Prostate gland (tissue), 2 donors: ENCODE results near the gene BRSK1.

Experiments
- POLR2A ChIP-seq: fragments of 450-650 bp; IDR thresholded peaks from one replicate; pipeline ENCODE4 v1.6.1; 2016; ENCODE audit warnings: antibody characterized with exemption, mild to moderate bottlenecking
- TF ChIP-seq, protein P1 (sequence below), 4 experiments: fragments of 200-600 bp in 2 of 4; fragments of 450-650 bp in 2 of 4; sonication (generic) in 2 of 4; IDR thresholded peaks; 1 replicate in 3 of 4; 2 replicates in 1 of 4; pipeline ENCODE4 v1.5.1; 2016 to 2019; ENCODE audit warnings: antibody characterized with exemption in 4 of 4, mild to moderate bottlenecking in 2 of 4, moderate library complexity in 2 of 4

DNA sequence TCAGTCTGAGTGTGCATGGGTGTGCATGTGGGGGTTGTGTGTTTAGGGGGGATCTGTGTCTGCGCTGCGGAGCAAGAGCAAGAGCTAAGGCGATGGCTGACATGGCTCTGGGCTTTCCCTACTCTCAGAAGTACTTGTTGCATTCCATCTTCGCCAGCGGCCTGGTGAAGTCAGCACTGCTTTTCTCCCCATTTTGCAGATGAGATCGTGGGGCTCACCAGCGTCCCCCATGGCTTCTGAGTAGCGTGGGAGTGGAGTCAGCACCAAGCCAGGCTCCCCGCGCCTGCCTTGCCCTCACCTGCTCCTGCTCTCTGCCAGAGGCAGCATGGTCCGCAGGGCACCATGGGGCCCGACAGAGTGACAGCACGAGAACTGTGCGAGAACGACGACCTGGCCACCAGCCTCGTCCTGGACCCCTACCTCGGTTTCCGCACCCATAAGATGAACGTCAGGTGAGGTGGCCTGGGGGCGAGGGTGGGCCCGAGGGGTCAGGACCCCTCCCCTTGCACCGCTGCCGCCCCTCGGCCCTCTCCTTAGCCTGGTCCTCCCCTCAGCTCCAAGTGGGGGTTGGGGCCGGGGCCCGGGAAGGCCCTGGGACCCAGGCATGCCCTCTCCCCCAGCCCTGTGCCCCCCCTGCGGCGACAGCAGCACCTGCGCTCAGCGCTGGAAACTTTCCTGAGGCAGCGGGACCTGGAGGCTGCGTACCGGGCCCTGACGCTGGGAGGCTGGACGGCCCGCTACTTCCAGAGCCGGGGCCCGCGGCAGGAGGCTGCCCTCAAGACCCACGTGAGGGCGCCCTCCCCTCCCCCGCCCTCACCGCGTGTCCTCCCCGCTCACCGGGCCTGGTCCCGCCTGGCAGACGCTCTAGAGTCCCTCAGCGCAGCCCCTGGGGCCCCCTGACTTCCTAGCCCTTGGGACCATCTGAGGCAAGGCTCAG, 58.1 kb downstream of the BRSK1 start:
- TF ChIP-seq, protein P1, sequence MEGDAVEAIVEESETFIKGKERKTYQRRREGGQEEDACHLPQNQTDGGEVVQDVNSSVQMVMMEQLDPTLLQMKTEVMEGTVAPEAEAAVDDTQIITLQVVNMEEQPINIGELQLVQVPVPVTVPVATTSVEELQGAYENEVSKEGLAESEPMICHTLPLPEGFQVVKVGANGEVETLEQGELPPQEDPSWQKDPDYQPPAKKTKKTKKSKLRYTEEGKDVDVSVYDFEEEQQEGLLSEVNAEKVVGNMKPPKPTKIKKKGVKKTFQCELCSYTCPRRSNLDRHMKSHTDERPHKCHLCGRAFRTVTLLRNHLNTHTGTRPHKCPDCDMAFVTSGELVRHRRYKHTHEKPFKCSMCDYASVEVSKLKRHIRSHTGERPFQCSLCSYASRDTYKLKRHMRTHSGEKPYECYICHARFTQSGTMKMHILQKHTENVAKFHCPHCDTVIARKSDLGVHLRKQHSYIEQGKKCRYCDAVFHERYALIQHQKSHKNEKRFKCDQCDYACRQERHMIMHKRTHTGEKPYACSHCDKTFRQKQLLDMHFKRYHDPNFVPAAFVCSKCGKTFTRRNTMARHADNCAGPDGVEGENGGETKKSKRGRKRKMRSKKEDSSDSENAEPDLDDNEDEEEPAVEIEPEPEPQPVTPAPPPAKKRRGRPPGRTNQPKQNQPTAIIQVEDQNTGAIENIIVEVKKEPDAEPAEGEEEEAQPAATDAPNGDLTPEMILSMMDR (IDR thresholded peaks at IDR 0.05): no peak
- TF ChIP-seq POLR2A: no peak
